Endothelial cell of umbilical vein (primary cell): Measurements from ENCODE around the gene TDRD3.

Experiments used
- EZH2 ChIP-seq: IDR thresholded peaks from 2 replicates; pipeline ENCODE4 v1.6.1; 2012; ENCODE audit warnings: borderline replicate concordance, low read depth, mild to moderate bottlenecking, moderate library complexity, low read length, inconsistent platforms; ENCODE audit not compliant: severe bottlenecking
- FOS ChIP-seq: IDR thresholded peaks from 2 replicates; pipeline ENCODE4 v1.6.1; 2011; ENCODE audit warnings: mild to moderate bottlenecking, low read length, moderate library complexity, borderline replicate concordance; ENCODE audit not compliant: insufficient read depth
- MAX ChIP-seq: IDR thresholded peaks from 2 replicates; pipeline ENCODE4 v1.6.1; 2011; ENCODE audit not compliant: insufficient read depth, insufficient read length
- MYC ChIP-seq: IDR thresholded peaks from one replicate; pipeline ENCODE4 v1.6.1; 2011; ENCODE audit warnings: mild to moderate bottlenecking, low read depth, low read length
- POLR2A ChIP-seq: IDR thresholded peaks from 2 replicates; pipeline ENCODE4 v1.6.1; 2012; ENCODE audit warnings: low read depth, mild to moderate bottlenecking, control low read depth, low read length
- POLR2AphosphoS5 ChIP-seq: IDR thresholded peaks from 2 replicates; pipeline ENCODE4 v1.6.1; 2012; ENCODE audit warnings: low read depth, mild to moderate bottlenecking, control low read depth, low read length, moderate library complexity; ENCODE audit not compliant: insufficient read depth
- TF ChIP-seq, protein P1 (sequence below), 2 donors: IDR thresholded peaks; 1 replicate in 1 of 2; 2 replicates in 1 of 2; pipeline ENCODE4 v1.5.1; 2011; ENCODE audit warnings: low read length in 2 of 2, mild to moderate bottlenecking in 2 of 2, moderate library complexity in 2 of 2, control low read depth in 1 of 2, inconsistent platforms in 1 of 2, low read depth in 1 of 2; ENCODE audit not compliant: insufficient read depth in 1 of 2; ENCODE audit errors: extremely low read depth in 1 of 2

GRCh38 chr13:60584976-60585375 is 188.0 kb downstream of the TDRD3 start:
- TF ChIP-seq MAX: no peak
- TF ChIP-seq POLR2AphosphoS5: no peak
- TF ChIP-seq, protein P1, sequence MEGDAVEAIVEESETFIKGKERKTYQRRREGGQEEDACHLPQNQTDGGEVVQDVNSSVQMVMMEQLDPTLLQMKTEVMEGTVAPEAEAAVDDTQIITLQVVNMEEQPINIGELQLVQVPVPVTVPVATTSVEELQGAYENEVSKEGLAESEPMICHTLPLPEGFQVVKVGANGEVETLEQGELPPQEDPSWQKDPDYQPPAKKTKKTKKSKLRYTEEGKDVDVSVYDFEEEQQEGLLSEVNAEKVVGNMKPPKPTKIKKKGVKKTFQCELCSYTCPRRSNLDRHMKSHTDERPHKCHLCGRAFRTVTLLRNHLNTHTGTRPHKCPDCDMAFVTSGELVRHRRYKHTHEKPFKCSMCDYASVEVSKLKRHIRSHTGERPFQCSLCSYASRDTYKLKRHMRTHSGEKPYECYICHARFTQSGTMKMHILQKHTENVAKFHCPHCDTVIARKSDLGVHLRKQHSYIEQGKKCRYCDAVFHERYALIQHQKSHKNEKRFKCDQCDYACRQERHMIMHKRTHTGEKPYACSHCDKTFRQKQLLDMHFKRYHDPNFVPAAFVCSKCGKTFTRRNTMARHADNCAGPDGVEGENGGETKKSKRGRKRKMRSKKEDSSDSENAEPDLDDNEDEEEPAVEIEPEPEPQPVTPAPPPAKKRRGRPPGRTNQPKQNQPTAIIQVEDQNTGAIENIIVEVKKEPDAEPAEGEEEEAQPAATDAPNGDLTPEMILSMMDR (IDR thresholded peaks at IDR 0.05; ENCODE audit: extremely low read depth in 1 of 2, insufficient read depth in 1 of 2, low read depth in 1 of 2, low read length in 2 of 2): no peak
- TF ChIP-seq MYC: no peak
- TF ChIP-seq POLR2A: no peak
- no peak for TF ChIP-seq FOS
- TF ChIP-seq EZH2: no peak
